Peyer's patch (tissue), 4 donors: ENCODE measurements around the gene PKLR.

ENCODE experiments used
- CTCF ChIP-seq, 6 experiments: fragments of 450-650 bp in 4 of 6; fragments of 200-600 bp in 2 of 6; sonication (generic) in 1 of 6; IDR thresholded peaks; one replicate each; pipeline ENCODE4 v1.5.1; 2017 to 2019; ENCODE audit warnings: antibody characterized with exemption in 6 of 6, mild to moderate bottlenecking in 3 of 6, moderate library complexity in 1 of 6
- POLR2A ChIP-seq, 2 donors: fragments of 450-650 bp; IDR thresholded peaks; one replicate each; pipeline ENCODE4 v1.5.1; 2017; ENCODE audit warnings: antibody characterized with exemption in 2 of 2, mild to moderate bottlenecking in 2 of 2, moderate library complexity in 2 of 2

- TF ChIP-seq CTCF (IDR thresholded peaks at IDR 0.05) (no peak), POLR2A (IDR thresholded peaks at IDR 0.05) (no peak)
Observed at GRCh38 chr1:155327981-155328380, 26.7 kb upstream of the PKLR start.
